ENCODE measurements around the gene TMEM72. TPM values are rescaled to one million over a fixed set of nuclear protein-coding genes. Genes with fewer than 3 reads are reported as not detected.

TMEM72 gene
- polyA plus RNA-seq, 1 donor (not counting 4 experiments of a cell fraction or from before 2014, with no cell fraction given): not detected

GRCh38 chr10:44882166-44882720, 28.9 kb upstream of the TMEM72 start:
- Histone ChIP-seq H3K79me2 (ENCODE audit: control insufficient read depth, insufficient read depth, low read length) (no peaks in the 10 kb centered on the region), H3K4me2 (ENCODE audit: control insufficient read depth, extremely low read depth, insufficient read depth, low read depth, low read length) (no peak overlapping the region), H3K4me3 (ENCODE audit: control insufficient read depth in 2 of 3, extremely low read depth in 1 of 3, insufficient read depth in 2 of 3, low read depth in 1 of 3, low read length in 3 of 3) (no peak overlapping the region), H3K27ac (ENCODE audit: control insufficient read depth, insufficient read depth, low read length) (no peak overlapping the region), H3K27me3 (ENCODE audit: control insufficient read depth, extremely low read depth, insufficient read depth, low read length) (peaks cover 3% of the 10 kb centered on the region), H3K36me3 (ENCODE audit: control insufficient read depth in 2 of 2, extremely low read depth in 1 of 2, insufficient read depth in 2 of 2, low read length in 2 of 2) (no peaks in the 10 kb centered on the region), H3K9me1 (ENCODE audit: control insufficient read depth, extremely low read depth, insufficient read depth, low read length) (no peaks in the 10 kb centered on the region), H2AFZ (ENCODE audit: control insufficient read depth, low read length) (no peak overlapping the region), H4K20me1 (ENCODE audit: control insufficient read depth, extremely low read depth, insufficient read depth, low read length) (no peaks in the 10 kb centered on the region), H3K4me1 (ENCODE audit: control insufficient read depth, extremely low read depth, insufficient read depth, low read length) (peaks cover 10% of the 10 kb centered on the region), H3K9ac (ENCODE audit: control insufficient read depth, extremely low read depth, insufficient read depth, low read length) (no peak overlapping the region), H3K9me3 (ENCODE audit: control insufficient read depth, low read depth, low read length) (no peaks in the 10 kb centered on the region)
- TF ChIP-seq EZH2 (IDR thresholded peaks at IDR 0.05; ENCODE audit: low read length): no peak
- TF ChIP-seq CTCF (optimal IDR thresholded peaks at IDR 0.05 in 1 of 3, IDR thresholded peaks at IDR 0.05 in 1 of 3, conservative IDR thresholded peaks at IDR 0.05 in 1 of 3; ENCODE audit: extremely low read depth in 1 of 3, insufficient read depth in 2 of 3, low read length in 3 of 3): no peak
- DNase-seq (ENCODE audit: low read depth, low spot score) (no peak), FAIRE-seq (no peak)
- dilution Hi-C loops (cut with MboI; ENCODE audit: extremely low pct_ligation_motif_present, low sequenced_read_pairs): no loop called here

GRCh38 chr10:44883593-44884331, 27.4 kb upstream of the TMEM72 start:
- Histone ChIP-seq H3K9me3 (ENCODE audit: control insufficient read depth, low read depth, low read length) (no peaks in the 10 kb centered on the region), H3K4me1 (ENCODE audit: control insufficient read depth, extremely low read depth, insufficient read depth, low read length) (peaks cover 8% of the 10 kb centered on the region), H3K4me2 (ENCODE audit: control insufficient read depth, extremely low read depth, insufficient read depth, low read depth, low read length) (no peak overlapping the region), H3K9me1 (ENCODE audit: control insufficient read depth, extremely low read depth, insufficient read depth, low read length) (no peaks in the 10 kb centered on the region), H3K27me3 (ENCODE audit: control insufficient read depth, extremely low read depth, insufficient read depth, low read length) (peaks cover 3% of the 10 kb centered on the region), H3K9ac (ENCODE audit: control insufficient read depth, extremely low read depth, insufficient read depth, low read length) (no peak overlapping the region), H4K20me1 (ENCODE audit: control insufficient read depth, extremely low read depth, insufficient read depth, low read length) (no peaks in the 10 kb centered on the region), H3K79me2 (ENCODE audit: control insufficient read depth, insufficient read depth, low read length) (no peaks in the 10 kb centered on the region), H3K4me3 (ENCODE audit: control insufficient read depth in 2 of 3, extremely low read depth in 1 of 3, insufficient read depth in 2 of 3, low read depth in 1 of 3, low read length in 3 of 3) (no peak overlapping the region), H2AFZ (ENCODE audit: control insufficient read depth, low read length) (no peak overlapping the region), H3K27ac (ENCODE audit: control insufficient read depth, insufficient read depth, low read length) (no peak overlapping the region), H3K36me3 (ENCODE audit: control insufficient read depth in 2 of 2, extremely low read depth in 1 of 2, insufficient read depth in 2 of 2, low read length in 2 of 2) (no peaks in the 10 kb centered on the region)
- DNase-seq (ENCODE audit: low read depth, low spot score) (no peak), FAIRE-seq (no peak)
- dilution Hi-C loops (cut with MboI; ENCODE audit: extremely low pct_ligation_motif_present, low sequenced_read_pairs): no loop called here
- TF ChIP-seq EZH2 (IDR thresholded peaks at IDR 0.05; ENCODE audit: low read length): no peak
